ENCODE measurements around the gene PRCC.

The PRCC gene

GRCh38 chr1:156773607-156774006 is 6.3 kb downstream of the PRCC start:
- no peak for TF ChIP-seq CTCF (IDR thresholded peaks at IDR 0.05)

GRCh38 chr1:156775799-156776198 is 8.5 kb downstream of the PRCC start:
- TF ChIP-seq CTCF (IDR thresholded peaks at IDR 0.05), result no peak

GRCh38 chr1:156776942-156777341 is 9.6 kb downstream of the PRCC start:
- TF ChIP-seq CTCF (IDR thresholded peaks at IDR 0.05), result no peak

GRCh38 chr1:156777573-156777972 is 10.2 kb downstream of the PRCC start:
- no peak for TF ChIP-seq CTCF (IDR thresholded peaks at IDR 0.05)

- TF ChIP-seq CTCF (IDR thresholded peaks at IDR 0.05), result no peak
Observed at GRCh38 chr1:156781585-156782186, 14.4 kb downstream of the PRCC start.

- TF ChIP-seq CTCF (IDR thresholded peaks at IDR 0.05), result no peak
Observed at GRCh38 chr1:156785458-156785857, 18.1 kb downstream of the PRCC start.

- TF ChIP-seq CTCF (IDR thresholded peaks at IDR 0.05), result no peak
Observed at GRCh38 chr1:156786640-156787039, 19.3 kb downstream of the PRCC start.

- TF ChIP-seq CTCF (IDR thresholded peaks at IDR 0.05), result no peak
Observed at GRCh38 chr1:156788136-156788535, 20.8 kb downstream of the PRCC start.
